GM23338 (cell line): Measurements from ENCODE around the gene GKN1. TPM values are rescaled to one million over a fixed set of nuclear protein-coding genes. Genes with fewer than 3 reads are reported as not detected.

ENCODE experiments used
- ATAC-seq: fragments of 200-7000 bp; cut with Tn5 transposase; 3 replicates; pipeline ENCODE4 v1.9.1; 2020
- DNase-seq: peaks from one replicate; pipeline ENCODE4 v3.0.0-alpha.2; 2015; ENCODE audit warnings: low spot score
- H2AFZ ChIP-seq: fragments of 200-600 bp; sonication (generic); 2 replicates; pipeline ENCODE4 v1.8.0; 2016; ENCODE audit warnings: antibody characterized with exemption, mild to moderate bottlenecking, moderate library complexity
- H3F3A ChIP-seq: fragments of 200-600 bp; sonication (generic); replicated peaks from 2 replicates; pipeline ENCODE4 v1.8.0; 2017; ENCODE audit warnings: antibody characterized with exemption, mixed run types, low read depth
- H3K27ac ChIP-seq: fragments of 200-600 bp; sonication (generic); 2 replicates; pipeline ENCODE4 v1.6.1; 2016; ENCODE audit warnings: low read depth
- H3K27me3 ChIP-seq: fragments of 200-600 bp; sonication (generic); 2 replicates; pipeline ENCODE4 v1.8.0; 2016; ENCODE audit warnings: mild to moderate bottlenecking, mixed run types, moderate library complexity; ENCODE audit not compliant: insufficient read depth
- H3K36me3 ChIP-seq: fragments of 200-600 bp; sonication (generic); 2 replicates; pipeline ENCODE4 v1.8.0; 2016; ENCODE audit warnings: mild to moderate bottlenecking; ENCODE audit not compliant: insufficient read depth
- H3K4me1 ChIP-seq: fragments of 200-600 bp; sonication (generic); 2 replicates; pipeline ENCODE4 v1.8.0; 2016; ENCODE audit warnings: mild to moderate bottlenecking, moderate library complexity; ENCODE audit not compliant: insufficient read depth
- H3K4me2 ChIP-seq: fragments of 200-600 bp; sonication (generic); 2 replicates; pipeline ENCODE4 v1.7.1; 2017; ENCODE audit warnings: mixed run types
- H3K4me3 ChIP-seq: fragments of 200-600 bp; sonication (generic); 2 replicates; pipeline ENCODE4 v1.6.1; 2016; ENCODE audit warnings: mixed run types
- H3K79me2 ChIP-seq: fragments of 200-600 bp; sonication (generic); replicated peaks from 2 replicates; pipeline ENCODE4 v1.8.0; 2017; ENCODE audit warnings: mild to moderate bottlenecking; ENCODE audit not compliant: insufficient read depth
- H3K9me2 ChIP-seq: fragments of 200-600 bp; sonication (generic); 2 replicates; pipeline ENCODE4 v1.8.0; 2017; ENCODE audit not compliant: insufficient read depth
- H4K20me1 ChIP-seq: fragments of 200-600 bp; sonication (generic); replicated peaks from 2 replicates; pipeline ENCODE4 v1.8.0; 2017; ENCODE audit warnings: mild to moderate bottlenecking; ENCODE audit not compliant: insufficient read depth
- H3K27ac Mint-ChIP-seq: 2 replicates; pipeline ENCODE4 v1.8.0; 2020; ENCODE audit warnings: inconsistent platforms, mild to moderate bottlenecking, moderate library complexity, mixed read lengths
- H3K27me3 Mint-ChIP-seq: 3 replicates; pipeline ENCODE4 v1.8.0; 2022; ENCODE audit warnings: low read depth, mild to moderate bottlenecking, moderate library complexity, mixed read lengths, inconsistent platforms; ENCODE audit not compliant: insufficient read depth, poor library complexity
- H3K36me3 Mint-ChIP-seq: 3 replicates; pipeline ENCODE4 v1.8.0; 2021; ENCODE audit warnings: low read depth, mild to moderate bottlenecking, inconsistent platforms, moderate library complexity, mixed read lengths
- H3K4me1 Mint-ChIP-seq: 3 replicates; pipeline ENCODE4 v1.8.0; 2020; ENCODE audit warnings: mild to moderate bottlenecking, inconsistent platforms, mixed read lengths
- H3K4me3 Mint-ChIP-seq: 3 replicates; pipeline ENCODE4 v1.8.0; 2021; ENCODE audit warnings: moderate library complexity, mild to moderate bottlenecking, inconsistent platforms, mixed read lengths
- H3K9me3 Mint-ChIP-seq: 3 replicates; pipeline ENCODE4 v1.8.0; 2020; ENCODE audit warnings: moderate library complexity, mild to moderate bottlenecking, inconsistent platforms, mixed read lengths
- CREB1 ChIP-seq: fragments of 250-450 bp; sonication (Bioruptor Pico); IDR thresholded peaks from 2 replicates; pipeline ENCODE4 v1.5.0; 2020; ENCODE audit warnings: low read depth, mild to moderate bottlenecking, moderate library complexity
- EZH2phosphoT487 ChIP-seq: fragments of 200-600 bp; sonication (generic); IDR thresholded peaks from one replicate; pipeline ENCODE4 v1.8.1; 2018; ENCODE audit warnings: antibody characterized with exemption; ENCODE audit not compliant: unreplicated experiment
- POLR2AphosphoS5 ChIP-seq: IDR thresholded peaks from 2 replicates; pipeline ENCODE4 v1.6.1; 2016; ENCODE audit warnings: antibody characterized with exemption, low read depth
- STAT1 ChIP-seq: IDR thresholded peaks from one replicate; pipeline ENCODE4 v1.6.1; 2016; ENCODE audit warnings: antibody characterized with exemption; ENCODE audit not compliant: unreplicated experiment
- ZNF114 ChIP-seq: fragments of 250-450 bp; sonication (Bioruptor Pico); IDR thresholded peaks from 2 replicates; pipeline ENCODE4 v1.5.0; 2020; ENCODE audit warnings: mild to moderate bottlenecking, moderate library complexity
- ZNF331 ChIP-seq: fragments of 250-450 bp; sonication (Bioruptor Pico); IDR thresholded peaks from 2 replicates; pipeline ENCODE4 v1.5.0; 2020; ENCODE audit warnings: low read depth, mild to moderate bottlenecking, moderate library complexity
- polyA plus RNA-seq: library from polyadenylated mRNA; unstranded; fragments of >200 nt; fragmentation: Nextera tagmentation; extraction: Ambion mirVana; gene quantifications from 2 replicates; pipeline ENCODE4 v1.2.1, GENCODE V29; 2016
- total RNA-seq: library from RNA; depleted of rRNA; stranded (reverse); fragments of >200 nt; shearing (Covaris generic); gene quantifications from 2 replicates; pipeline ENCODE4 v1.2.3, GENCODE V29; 2014
- TF ChIP-seq, protein P1 (sequence below): fragments of 250-450 bp; sonication (Bioruptor Pico); IDR thresholded peaks from 2 replicates; pipeline ENCODE4 v1.5.0; 2020; ENCODE audit warnings: mild to moderate bottlenecking, moderate library complexity
- TF ChIP-seq, protein P2 (sequence below): IDR thresholded peaks from 2 replicates; pipeline ENCODE4 v1.6.1; 2016; ENCODE audit warnings: antibody characterized with exemption
- TF ChIP-seq, protein P3 (sequence below): IDR thresholded peaks from one replicate; pipeline ENCODE4 v1.6.1; 2018; ENCODE audit warnings: antibody characterized with exemption; ENCODE audit not compliant: unreplicated experiment
- TF ChIP-seq, protein P4 (sequence below), 2 experiments: fragments of 200-600 bp in 1 of 2; sonication (generic) in 1 of 2; conservative IDR thresholded peaks; 2 replicates each; pipeline versions ENCODE4 v1.5.1 to v1.6.1; 2016 to 2017; ENCODE audit warnings: antibody characterized with exemption in 2 of 2, low read depth in 2 of 2, mild to moderate bottlenecking in 2 of 2, moderate library complexity in 1 of 2

Gene GKN1
- total and polyA plus RNA-seq, 2 experiments from 2014 or later: not detected

DNA sequence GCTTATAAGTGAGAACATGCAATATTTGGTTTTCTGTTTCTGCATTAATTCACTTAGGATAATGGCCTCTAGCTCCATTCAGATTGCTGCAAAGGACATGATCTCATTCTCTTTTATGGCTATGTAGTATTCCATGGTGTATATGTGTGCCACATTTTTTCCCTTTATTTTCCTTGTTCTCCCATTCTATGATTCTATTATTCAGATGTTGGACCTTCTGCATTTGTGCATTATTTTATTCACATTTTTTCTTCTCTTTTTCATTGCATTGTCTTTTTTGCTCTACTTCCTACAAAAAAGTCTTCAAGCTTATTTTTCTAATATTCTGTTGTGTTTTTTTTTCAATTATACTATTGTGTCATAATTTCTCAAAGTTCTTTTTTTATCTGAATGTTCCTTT, 27.4 kb downstream of the GKN1 start (continued):
- TF ChIP-seq, protein P1, sequence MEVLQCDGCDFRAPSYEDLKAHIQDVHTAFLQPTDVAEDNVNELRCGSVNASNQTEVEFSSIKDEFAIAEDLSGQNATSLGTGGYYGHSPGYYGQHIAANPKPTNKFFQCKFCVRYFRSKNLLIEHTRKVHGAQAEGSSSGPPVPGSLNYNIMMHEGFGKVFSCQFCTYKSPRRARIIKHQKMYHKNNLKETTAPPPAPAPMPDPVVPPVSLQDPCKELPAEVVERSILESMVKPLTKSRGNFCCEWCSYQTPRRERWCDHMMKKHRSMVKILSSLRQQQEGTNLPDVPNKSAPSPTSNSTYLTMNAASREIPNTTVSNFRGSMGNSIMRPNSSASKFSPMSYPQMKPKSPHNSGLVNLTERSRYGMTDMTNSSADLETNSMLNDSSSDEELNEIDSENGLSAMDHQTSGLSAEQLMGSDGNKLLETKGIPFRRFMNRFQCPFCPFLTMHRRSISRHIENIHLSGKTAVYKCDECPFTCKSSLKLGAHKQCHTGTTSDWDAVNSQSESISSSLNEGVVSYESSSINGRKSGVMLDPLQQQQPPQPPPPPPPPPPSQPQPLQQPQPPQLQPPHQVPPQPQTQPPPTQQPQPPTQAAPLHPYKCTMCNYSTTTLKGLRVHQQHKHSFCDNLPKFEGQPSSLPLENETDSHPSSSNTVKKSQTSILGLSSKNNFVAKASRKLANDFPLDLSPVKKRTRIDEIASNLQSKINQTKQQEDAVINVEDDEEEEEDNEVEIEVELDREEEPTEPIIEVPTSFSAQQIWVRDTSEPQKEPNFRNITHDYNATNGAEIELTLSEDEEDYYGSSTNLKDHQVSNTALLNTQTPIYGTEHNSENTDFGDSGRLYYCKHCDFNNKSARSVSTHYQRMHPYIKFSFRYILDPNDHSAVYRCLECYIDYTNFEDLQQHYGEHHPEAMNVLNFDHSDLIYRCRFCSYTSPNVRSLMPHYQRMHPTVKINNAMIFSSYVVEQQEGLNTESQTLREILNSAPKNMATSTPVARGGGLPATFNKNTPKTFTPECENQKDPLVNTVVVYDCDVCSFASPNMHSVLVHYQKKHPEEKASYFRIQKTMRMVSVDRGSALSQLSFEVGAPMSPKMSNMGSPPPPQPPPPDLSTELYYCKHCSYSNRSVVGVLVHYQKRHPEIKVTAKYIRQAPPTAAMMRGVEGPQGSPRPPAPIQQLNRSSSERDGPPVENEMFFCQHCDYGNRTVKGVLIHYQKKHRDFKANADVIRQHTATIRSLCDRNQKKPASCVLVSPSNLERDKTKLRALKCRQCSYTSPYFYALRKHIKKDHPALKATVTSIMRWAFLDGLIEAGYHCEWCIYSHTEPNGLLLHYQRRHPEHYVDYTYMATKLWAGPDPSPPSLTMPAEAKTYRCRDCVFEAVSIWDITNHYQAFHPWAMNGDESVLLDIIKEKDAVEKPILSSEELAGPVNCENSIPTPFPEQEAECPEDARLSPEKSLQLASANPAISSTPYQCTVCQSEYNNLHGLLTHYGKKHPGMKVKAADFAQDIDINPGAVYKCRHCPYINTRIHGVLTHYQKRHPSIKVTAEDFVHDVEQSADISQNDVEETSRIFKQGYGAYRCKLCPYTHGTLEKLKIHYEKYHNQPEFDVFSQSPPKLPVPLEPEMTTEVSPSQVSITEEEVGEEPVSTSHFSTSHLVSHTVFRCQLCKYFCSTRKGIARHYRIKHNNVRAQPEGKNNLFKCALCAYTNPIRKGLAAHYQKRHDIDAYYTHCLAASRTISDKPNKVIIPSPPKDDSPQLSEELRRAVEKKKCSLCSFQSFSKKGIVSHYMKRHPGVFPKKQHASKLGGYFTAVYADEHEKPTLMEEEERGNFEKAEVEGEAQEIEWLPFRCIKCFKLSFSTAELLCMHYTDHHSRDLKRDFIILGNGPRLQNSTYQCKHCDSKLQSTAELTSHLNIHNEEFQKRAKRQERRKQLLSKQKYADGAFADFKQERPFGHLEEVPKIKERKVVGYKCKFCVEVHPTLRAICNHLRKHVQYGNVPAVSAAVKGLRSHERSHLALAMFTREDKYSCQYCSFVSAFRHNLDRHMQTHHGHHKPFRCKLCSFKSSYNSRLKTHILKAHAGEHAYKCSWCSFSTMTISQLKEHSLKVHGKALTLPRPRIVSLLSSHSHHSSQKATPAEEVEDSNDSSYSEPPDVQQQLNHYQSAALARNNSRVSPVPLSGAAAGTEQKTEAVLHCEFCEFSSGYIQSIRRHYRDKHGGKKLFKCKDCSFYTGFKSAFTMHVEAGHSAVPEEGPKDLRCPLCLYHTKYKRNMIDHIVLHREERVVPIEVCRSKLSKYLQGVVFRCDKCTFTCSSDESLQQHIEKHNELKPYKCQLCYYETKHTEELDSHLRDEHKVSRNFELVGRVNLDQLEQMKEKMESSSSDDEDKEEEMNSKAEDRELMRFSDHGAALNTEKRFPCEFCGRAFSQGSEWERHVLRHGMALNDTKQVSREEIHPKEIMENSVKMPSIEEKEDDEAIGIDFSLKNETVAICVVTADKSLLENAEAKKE (CRISPR knock-in tag): no peak
- TF ChIP-seq STAT1: no peak
- TF ChIP-seq, protein P2, sequence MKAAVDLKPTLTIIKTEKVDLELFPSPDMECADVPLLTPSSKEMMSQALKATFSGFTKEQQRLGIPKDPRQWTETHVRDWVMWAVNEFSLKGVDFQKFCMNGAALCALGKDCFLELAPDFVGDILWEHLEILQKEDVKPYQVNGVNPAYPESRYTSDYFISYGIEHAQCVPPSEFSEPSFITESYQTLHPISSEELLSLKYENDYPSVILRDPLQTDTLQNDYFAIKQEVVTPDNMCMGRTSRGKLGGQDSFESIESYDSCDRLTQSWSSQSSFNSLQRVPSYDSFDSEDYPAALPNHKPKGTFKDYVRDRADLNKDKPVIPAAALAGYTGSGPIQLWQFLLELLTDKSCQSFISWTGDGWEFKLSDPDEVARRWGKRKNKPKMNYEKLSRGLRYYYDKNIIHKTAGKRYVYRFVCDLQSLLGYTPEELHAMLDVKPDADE: no peak
- TF ChIP-seq ZNF114 (CRISPR knock-in tag): no peak
- no peak for TF ChIP-seq POLR2AphosphoS5

DNA sequence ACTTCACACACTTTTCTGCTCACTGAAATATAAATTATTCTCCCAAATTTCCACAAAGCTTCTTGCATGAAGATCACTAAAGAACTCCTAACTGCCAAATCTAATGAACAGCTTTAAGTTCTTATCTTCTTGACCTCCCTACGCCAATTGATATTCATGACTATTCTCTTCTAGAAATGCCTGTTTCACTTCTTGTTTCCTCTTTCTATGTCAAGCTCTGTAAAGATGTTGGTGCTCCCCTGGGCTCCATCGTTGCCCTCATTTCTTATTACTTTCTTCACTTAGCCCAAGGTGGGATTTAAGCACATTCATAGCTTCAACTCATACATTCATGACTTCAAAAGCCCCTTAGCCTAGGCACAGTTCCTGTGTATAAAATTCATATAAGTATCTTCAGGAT, 29.3 kb downstream of the GKN1 start:
- Histone ChIP-seq H3K27ac (no peak overlapping the region), H3K4me3 (no peak overlapping the region), H3F3A (no peaks in the 10 kb centered on the region), H3K36me3 (no peaks in the 10 kb centered on the region; the same call in 1 of the 2 replicates), H3K79me2 (no peaks in the 10 kb centered on the region), H3K4me1 (no peaks in the 10 kb centered on the region), H2AFZ (no peak overlapping the region), H3K4me2 (no peak overlapping the region), H3K27me3 (no peaks in the 10 kb centered on the region), H4K20me1 (no peaks in the 10 kb centered on the region), H3K9me2 (no peaks in the 10 kb centered on the region)
- DNase-seq (no peak), ATAC-seq (no peak)
- Mint-ChIP-seq H3K36me3 (peaks cover 5% of the 10 kb centered on the region; the same call in 2 of the 3 replicates), H3K4me3 (no peak overlapping the region), H3K9me3 (peaks cover 12% of the 10 kb centered on the region), H3K4me1 (no peaks in the 10 kb centered on the region), H3K27me3 (no peaks in the 10 kb centered on the region), H3K27ac (no peak overlapping the region)
- TF ChIP-seq, protein P3, sequence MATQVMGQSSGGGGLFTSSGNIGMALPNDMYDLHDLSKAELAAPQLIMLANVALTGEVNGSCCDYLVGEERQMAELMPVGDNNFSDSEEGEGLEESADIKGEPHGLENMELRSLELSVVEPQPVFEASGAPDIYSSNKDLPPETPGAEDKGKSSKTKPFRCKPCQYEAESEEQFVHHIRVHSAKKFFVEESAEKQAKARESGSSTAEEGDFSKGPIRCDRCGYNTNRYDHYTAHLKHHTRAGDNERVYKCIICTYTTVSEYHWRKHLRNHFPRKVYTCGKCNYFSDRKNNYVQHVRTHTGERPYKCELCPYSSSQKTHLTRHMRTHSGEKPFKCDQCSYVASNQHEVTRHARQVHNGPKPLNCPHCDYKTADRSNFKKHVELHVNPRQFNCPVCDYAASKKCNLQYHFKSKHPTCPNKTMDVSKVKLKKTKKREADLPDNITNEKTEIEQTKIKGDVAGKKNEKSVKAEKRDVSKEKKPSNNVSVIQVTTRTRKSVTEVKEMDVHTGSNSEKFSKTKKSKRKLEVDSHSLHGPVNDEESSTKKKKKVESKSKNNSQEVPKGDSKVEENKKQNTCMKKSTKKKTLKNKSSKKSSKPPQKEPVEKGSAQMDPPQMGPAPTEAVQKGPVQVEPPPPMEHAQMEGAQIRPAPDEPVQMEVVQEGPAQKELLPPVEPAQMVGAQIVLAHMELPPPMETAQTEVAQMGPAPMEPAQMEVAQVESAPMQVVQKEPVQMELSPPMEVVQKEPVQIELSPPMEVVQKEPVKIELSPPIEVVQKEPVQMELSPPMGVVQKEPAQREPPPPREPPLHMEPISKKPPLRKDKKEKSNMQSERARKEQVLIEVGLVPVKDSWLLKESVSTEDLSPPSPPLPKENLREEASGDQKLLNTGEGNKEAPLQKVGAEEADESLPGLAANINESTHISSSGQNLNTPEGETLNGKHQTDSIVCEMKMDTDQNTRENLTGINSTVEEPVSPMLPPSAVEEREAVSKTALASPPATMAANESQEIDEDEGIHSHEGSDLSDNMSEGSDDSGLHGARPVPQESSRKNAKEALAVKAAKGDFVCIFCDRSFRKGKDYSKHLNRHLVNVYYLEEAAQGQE: no peak
- no peak for TF ChIP-seq EZH2phosphoT487
- TF ChIP-seq CREB1 (CRISPR knock-in tag): no peak
- TF ChIP-seq ZNF331 (CRISPR knock-in tag): no peak
- TF ChIP-seq STAT1: no peak
- TF ChIP-seq, protein P4, sequence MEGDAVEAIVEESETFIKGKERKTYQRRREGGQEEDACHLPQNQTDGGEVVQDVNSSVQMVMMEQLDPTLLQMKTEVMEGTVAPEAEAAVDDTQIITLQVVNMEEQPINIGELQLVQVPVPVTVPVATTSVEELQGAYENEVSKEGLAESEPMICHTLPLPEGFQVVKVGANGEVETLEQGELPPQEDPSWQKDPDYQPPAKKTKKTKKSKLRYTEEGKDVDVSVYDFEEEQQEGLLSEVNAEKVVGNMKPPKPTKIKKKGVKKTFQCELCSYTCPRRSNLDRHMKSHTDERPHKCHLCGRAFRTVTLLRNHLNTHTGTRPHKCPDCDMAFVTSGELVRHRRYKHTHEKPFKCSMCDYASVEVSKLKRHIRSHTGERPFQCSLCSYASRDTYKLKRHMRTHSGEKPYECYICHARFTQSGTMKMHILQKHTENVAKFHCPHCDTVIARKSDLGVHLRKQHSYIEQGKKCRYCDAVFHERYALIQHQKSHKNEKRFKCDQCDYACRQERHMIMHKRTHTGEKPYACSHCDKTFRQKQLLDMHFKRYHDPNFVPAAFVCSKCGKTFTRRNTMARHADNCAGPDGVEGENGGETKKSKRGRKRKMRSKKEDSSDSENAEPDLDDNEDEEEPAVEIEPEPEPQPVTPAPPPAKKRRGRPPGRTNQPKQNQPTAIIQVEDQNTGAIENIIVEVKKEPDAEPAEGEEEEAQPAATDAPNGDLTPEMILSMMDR (conservative IDR thresholded peaks at IDR 0.05; ENCODE audit: low read depth in 2 of 2): no peak
- no peak for TF ChIP-seq POLR2AphosphoS5
